GM19099 (cell line): Measurements from ENCODE around the gene GRIK5.

Experiments
- POLR2A ChIP-seq: IDR thresholded peaks from 3 replicates; pipeline ENCODE4 v1.6.1; 2011; ENCODE audit warnings: low read depth; ENCODE audit not compliant: insufficient read length; ENCODE audit errors: extremely low read depth

GRIK5 gene

GRCh38 chr19:42069619-42070351 is at the start of gene GRIK5:
Gene GRIK5 (minus strand): TSS chr19:42070206. CDS start chr19:42065770, 4,436 bp downstream.
- TF ChIP-seq POLR2A, result no peak

- no peak for TF ChIP-seq POLR2A
Observed at GRCh38 chr19:42117076-42117475, 47.1 kb upstream of the GRIK5 start.

DNA sequence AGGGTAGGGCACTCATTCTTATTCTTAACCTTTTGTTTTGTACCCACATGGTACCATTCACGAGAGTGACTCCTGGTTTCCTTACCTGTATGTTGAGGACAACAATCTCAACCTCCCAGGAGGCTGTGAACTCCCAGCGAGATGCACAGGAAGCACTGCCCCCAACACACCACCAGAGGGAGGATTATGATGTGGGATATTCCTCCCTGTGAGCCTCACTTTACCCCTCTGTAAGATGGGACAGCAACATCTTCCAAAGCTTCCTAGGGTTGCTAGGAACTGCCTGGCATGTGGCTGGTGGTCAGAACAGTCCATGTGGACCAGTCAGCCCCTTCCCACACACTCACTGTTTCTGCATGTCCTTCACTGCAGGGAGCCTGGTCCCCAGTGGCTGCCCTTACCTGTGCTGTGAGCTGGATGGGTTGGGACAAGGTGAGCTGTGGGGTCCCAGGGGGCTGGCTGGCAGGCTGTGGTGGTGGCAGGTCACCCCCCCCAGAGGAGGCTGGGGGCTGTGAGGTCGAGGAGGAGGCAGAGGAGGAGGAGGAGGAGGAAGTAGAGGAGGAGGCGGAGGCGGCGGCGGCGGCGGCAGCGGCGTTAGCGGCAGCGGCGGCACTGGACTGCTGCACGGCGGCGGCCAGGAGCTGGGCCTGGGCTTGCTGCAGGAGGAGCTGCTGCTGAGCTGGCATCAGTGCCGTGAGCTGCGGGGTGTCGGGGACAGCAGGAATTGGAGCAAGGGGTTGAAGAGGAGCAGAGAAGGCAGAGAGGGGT is 46.5 kb upstream of the GRIK5 start:
- TF ChIP-seq POLR2A, result no peak

DNA sequence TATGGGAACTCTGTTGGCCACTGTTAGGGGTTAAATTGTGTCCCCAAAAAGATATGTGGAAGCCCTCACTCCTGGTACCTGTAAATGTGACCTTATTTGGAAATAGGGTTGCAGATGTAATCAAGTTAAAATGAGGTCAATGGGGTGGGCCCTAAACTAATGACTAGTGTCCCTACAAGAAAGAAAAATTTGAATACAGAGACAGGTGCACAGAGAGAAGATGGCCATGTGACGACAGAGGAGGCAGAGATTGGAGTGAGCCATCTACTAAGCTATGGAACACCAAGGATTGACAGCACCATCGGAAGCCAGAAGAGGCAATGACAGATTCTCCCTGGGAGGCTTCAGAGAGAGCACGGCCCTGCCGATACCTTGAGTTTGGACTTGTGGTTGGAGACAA is 45.7 kb upstream of the GRIK5 start:
- no peak for TF ChIP-seq POLR2A

DNA sequence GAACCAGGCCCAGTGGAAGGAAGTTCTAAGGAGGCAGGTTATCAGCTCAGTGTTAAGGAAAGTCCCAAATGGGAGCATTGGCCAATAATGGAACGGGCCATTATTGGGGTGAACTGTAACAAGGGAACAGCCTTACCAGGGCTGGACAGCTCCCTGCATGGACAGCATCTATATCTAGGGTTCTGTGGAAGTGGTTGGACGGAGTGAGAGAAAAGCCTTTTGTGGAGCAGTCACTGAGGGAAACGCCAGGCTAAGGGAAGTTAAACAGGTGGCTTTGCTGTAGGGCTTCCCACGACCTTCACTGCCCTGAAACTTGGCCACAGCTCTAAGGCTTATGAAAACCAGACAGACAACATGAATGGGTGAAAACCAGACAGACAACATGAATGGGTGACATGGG is 45.2 kb upstream of the GRIK5 start:
- TF ChIP-seq POLR2A, result no peak

DNA sequence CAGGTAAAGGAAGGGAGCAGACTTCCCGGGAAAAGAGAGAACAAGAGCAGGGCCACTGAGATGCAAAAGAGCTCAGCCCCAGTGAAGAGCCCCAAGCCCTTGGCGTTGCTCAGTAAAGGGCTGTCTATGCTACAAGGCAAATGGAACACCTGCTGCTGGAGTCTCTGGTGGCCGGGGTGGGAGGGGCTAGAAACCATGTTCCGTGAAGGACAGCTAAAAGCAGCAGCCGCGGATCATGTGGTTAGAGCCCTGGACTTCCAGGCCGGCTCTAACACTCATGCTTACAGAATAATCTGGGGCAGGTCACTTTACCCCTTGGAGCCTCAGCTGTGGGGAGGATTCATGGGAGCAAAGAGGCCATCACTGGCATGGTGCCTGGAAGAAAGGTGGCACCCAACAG is 44.4 kb upstream of the GRIK5 start:
- TF ChIP-seq POLR2A, result peak; percentile 50

DNA sequence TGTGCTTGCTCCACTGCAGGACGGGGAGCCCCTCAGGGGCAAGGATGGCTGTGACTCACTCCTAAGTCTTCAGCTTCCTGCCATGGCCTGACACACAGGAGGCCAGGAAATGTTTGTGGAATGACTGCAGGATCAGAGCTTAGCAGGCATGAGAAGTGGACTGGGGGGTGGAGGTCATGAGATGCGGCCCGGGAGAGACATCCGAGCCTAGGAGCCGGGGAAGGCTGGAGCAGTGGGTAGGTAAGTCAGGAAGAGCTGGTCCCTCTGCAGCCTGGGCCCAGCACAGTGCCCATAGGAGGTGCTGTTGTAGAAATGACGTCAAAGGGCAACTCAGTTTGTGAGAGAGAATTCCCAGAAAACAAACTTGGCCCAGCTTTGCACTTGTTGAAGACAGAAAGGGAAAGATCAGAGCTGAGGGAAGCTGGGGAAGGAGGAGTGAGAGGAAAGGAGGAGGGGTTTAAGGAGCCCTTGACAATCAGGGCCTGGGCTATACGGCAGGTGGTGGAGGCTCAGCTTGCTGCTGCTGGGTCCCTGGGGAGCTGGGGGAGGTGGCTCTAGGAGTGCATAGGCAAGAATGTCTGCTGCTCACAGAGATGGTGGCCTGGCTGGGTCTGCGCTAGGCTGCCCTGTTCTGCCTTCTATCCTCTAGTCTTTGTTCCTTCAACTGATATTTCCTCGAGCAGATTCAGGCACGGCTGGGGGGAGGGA is 43.8 kb upstream of the GRIK5 start:
- no peak for TF ChIP-seq POLR2A

- no peak for TF ChIP-seq POLR2A
Observed at GRCh38 chr19:42111811-42112210, 41.8 kb upstream of the GRIK5 start.

GRCh38 chr19:42111384-42111783 is 41.4 kb upstream of the GRIK5 start:
- no peak for TF ChIP-seq POLR2A

DNA sequence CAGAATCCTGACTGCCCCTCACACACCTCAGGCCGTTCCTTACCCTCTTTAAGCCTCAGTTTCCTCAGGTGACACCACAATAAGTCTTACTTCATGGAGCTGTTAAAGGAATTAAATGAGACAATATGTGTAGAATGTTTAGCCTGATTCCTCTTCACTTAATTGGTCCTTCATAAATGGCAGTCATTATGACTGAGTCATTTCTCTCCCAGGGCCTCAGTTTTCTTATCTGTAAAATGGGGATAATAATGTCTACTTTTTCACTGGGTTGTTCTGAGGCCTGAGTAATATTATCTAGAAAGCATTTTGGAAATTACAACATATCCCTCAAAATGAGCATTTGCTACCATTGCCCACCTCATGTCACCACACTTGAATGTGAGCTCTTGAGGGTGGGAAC is 40.7 kb upstream of the GRIK5 start:
- TF ChIP-seq POLR2A, result no peak

GRCh38 chr19:42109896-42110295 is 39.9 kb upstream of the GRIK5 start:
- no peak for TF ChIP-seq POLR2A

DNA sequence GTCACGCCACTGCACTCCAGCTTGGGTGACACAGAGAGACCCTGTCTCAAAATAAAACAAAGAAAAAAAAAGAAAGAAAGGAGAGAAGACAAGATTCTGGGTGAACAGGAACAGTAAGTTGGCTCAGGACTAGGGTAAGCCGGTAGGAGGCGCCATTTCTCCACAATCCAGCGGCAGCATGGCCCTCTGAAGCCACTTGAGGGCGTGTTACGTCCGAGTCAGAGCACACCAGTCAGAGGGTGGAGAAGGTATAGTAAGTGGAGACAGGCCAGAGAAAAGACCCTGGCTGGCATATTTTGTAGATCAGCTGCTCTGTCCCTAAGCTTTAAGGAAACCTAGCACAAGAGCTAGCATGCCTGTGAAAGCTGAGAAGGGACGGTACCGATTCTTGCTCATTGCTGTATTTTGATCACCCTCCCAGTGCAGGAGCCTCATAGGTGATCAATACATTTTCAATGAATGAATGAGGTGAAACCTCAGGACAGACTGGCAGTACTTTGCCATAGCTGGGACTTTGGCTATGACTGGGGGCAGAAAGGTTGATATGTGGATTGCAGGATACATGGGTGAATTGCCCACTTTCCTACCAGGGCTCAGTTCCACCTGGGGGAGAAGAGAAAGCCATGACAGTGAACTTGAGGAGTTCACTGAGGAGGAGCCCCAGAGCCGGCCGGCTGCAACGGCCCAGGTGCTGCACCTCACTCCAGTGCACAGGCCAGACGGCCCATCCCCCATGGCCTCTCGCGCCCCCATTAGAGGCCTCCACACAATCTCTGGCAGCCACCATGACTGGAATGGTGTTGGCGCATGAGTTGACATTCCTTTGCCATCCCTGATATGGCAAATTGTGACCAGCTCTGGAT is 38.8 kb upstream of the GRIK5 start:
- TF ChIP-seq POLR2A, result no peak

DNA sequence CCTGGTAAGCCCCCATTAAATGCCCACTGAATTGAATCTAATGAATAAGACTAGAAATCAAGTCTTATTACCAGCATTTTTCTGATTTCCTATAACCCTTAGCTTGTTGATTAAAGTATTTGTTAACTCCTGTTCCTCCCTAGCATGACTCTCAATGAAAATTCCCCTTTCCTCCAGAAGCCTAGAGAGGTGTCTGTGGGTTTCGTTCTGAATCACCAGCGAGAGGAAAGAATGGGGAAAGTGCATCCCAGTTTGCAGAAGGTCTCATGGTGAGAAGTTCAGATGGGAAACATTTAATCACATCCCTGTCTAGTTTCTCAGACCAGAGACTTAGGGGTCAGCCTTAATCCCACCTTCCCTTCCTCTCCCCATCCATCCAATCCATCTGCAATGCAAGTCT is 35.4 kb upstream of the GRIK5 start:
- no peak for TF ChIP-seq POLR2A

DNA sequence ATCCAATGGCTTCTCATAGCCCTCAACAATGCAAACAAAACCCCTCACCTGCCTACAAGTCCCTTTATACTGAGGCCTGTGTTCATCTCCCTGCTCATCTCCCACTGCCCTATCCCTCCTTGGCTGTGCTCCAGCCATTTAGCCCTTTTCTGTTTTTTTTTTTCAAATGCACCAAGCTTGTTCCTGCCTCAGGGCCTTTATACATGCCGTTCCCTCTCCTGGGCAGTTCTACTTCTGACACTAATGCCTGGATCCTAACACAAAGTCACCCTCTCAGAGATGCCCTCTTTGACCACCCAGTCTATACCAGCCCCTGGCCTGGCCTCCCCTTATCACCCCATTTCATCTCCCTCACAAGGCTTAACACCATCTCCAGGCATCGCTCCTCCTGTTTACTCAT is 32.9 kb upstream of the GRIK5 start:
- TF ChIP-seq POLR2A, result no peak
